ENCODE results near the gene C10orf67.

- TF ChIP-seq CTCF (IDR thresholded peaks at IDR 0.05) (no peak), POLR2A (IDR thresholded peaks at IDR 0.05) (no peak), POLR2AphosphoS5 (IDR thresholded peaks at IDR 0.05; ENCODE audit: insufficient read depth in 1 of 2, low read depth in 1 of 2) (no peak)
These were observed 189.4 kb downstream of the C10orf67 start for GRCh38 chr10:23155169-23155568.
